H1 (cell line): ENCODE measurements around the gene EPHA2. TPM values are rescaled to one million over a fixed set of nuclear protein-coding genes. Genes with fewer than 3 reads are reported as not detected.

Source experiments
- CTCF ChIA-PET: fragments of 300-600 bp; sonication (Branson Sonifier 250); formaldehyde crosslinking; loops from one replicate; lab custom pipeline; 2021; ENCODE audit not compliant: partially characterized antibody; lab: Charles Lee
- POLR2A ChIA-PET: fragments of 300-600 bp; sonication (Branson Sonifier 250); formaldehyde crosslinking; loops from one replicate; lab custom pipeline; 2021; ENCODE audit warnings: inconsistent platforms; ENCODE audit not compliant: partially characterized antibody; lab: Charles Lee
- DNase-seq, 2 experiments: peaks; one replicate each; pipeline versions ENCODE4 v3.0.0 to v3.0.0-alpha.2; 2010 to 2022; ENCODE audit warnings: low spot score in 2 of 2, low read depth in 1 of 2, mixed read lengths in 1 of 2
- FAIRE-seq: peaks from 2 replicates; lab custom pipeline; 2011; peaks lifted over from hg19 to GRCh38; lab: Jason Lieb, UNC
- H2AFZ ChIP-seq: 2 replicates; pipeline ENCODE4 v1.8.1; 2012; ENCODE audit warnings: low read length, inconsistent platforms
- H2AK5ac ChIP-seq: 2 replicates; pipeline ENCODE4 v1.6.1; 2013; ENCODE audit warnings: low read depth, low read length
- H2BK120ac ChIP-seq: replicated peaks from 2 replicates; pipeline ENCODE3; 2013; ENCODE audit warnings: low read depth, low read length, inconsistent platforms
- H2BK12ac ChIP-seq: 2 replicates; pipeline ENCODE4 v1.6.1; 2013; ENCODE audit warnings: low read depth, low read length
- H2BK15ac ChIP-seq: 2 replicates; pipeline ENCODE4 v1.6.1; 2013; ENCODE audit warnings: low read length
- H2BK20ac ChIP-seq: 2 replicates; pipeline ENCODE4 v1.6.1; 2013; ENCODE audit warnings: low read length
- H2BK5ac ChIP-seq: 2 replicates; pipeline ENCODE4 v1.6.1; 2013; ENCODE audit warnings: low read depth, low read length
- H3K14ac ChIP-seq: 2 replicates; pipeline ENCODE4 v1.6.1; 2013; ENCODE audit warnings: inconsistent platforms; ENCODE audit not compliant: insufficient read length
- H3K18ac ChIP-seq: 2 replicates; pipeline ENCODE4 v1.6.1; 2013; ENCODE audit warnings: low read length; ENCODE audit errors: extremely low read depth
- H3K23ac ChIP-seq: 2 replicates; pipeline ENCODE4 v1.6.1; 2013; ENCODE audit warnings: inconsistent platforms; ENCODE audit not compliant: insufficient read length
- H3K23me2 ChIP-seq: 2 replicates; pipeline ENCODE4 v1.6.1; 2013; ENCODE audit warnings: low read depth, low read length
- H3K27ac ChIP-seq: 2 replicates; pipeline ENCODE4 v1.6.1; 2011; ENCODE audit warnings: low read depth, low read length, inconsistent platforms
- H3K27me3 ChIP-seq, 4 experiments: replicated peaks in 1 of 4; 1 replicate in 1 of 4; 2 replicates in 3 of 4; pipeline versions ENCODE4 v1.6.1 to v1.8.1; 2011 to 2013; ENCODE audit warnings: low read length in 3 of 4, mild to moderate bottlenecking in 3 of 4, inconsistent platforms in 2 of 4, mixed read lengths in 2 of 4, moderate library complexity in 1 of 4; ENCODE audit not compliant: control insufficient read depth in 3 of 4, insufficient read depth in 3 of 4; ENCODE audit errors: extremely low read depth in 1 of 4
- H3K36me3 ChIP-seq, 4 experiments: 2 replicates each; pipeline versions ENCODE4 v1.6.1 to v1.8.1; 2011 to 2013; ENCODE audit warnings: mild to moderate bottlenecking in 4 of 4, low read length in 3 of 4, moderate library complexity in 2 of 4, control low read depth in 1 of 4, inconsistent platforms in 1 of 4; ENCODE audit not compliant: insufficient read depth in 4 of 4, control insufficient read depth in 2 of 4
- H3K4ac ChIP-seq: replicated peaks from 2 replicates; pipeline ENCODE3; 2013; ENCODE audit warnings: low read length, low read depth, mixed read lengths, inconsistent platforms; ENCODE audit not compliant: insufficient read length
- H3K4me1 ChIP-seq, 4 experiments: replicated peaks in 1 of 4; 1 replicate in 1 of 4; 2 replicates in 3 of 4; pipeline versions ENCODE4 v1.6.1 to v1.8.1; 2011 to 2013; ENCODE audit warnings: low read length in 3 of 4, inconsistent platforms in 2 of 4, mixed read lengths in 1 of 4; ENCODE audit not compliant: insufficient read depth in 4 of 4, control insufficient read depth in 3 of 4
- H3K4me2 ChIP-seq, 2 experiments: 2 replicates each; pipeline versions ENCODE4 v1.6.1 to v1.8.1; 2011 to 2013; ENCODE audit warnings: low read depth in 2 of 2, low read length in 2 of 2, control low read depth in 1 of 2, inconsistent platforms in 1 of 2, mild to moderate bottlenecking in 1 of 2; ENCODE audit not compliant: insufficient read depth in 1 of 2
- H3K4me3 ChIP-seq, 4 experiments: fragments of 200-600, 300-600 bp in 1 of 4; sonication (generic), shearing (Covaris generic), sonication (Bioruptor Twin) in 1 of 4; 2 replicates each; pipeline versions ENCODE4 v1.5.1 to v1.8.1; 2011 to 2016; ENCODE audit warnings: low read length in 4 of 4, low read depth in 3 of 4, control low read depth in 2 of 4, inconsistent platforms in 2 of 4, mild to moderate bottlenecking in 2 of 4, mixed read lengths in 1 of 4, moderate library complexity in 1 of 4; ENCODE audit not compliant: insufficient read depth in 2 of 4; ENCODE audit errors: extremely low read depth in 1 of 4
- H3K56ac ChIP-seq: replicated peaks from 2 replicates; pipeline ENCODE3; 2013; ENCODE audit warnings: low read depth, mild to moderate bottlenecking, mixed read lengths, low read length, inconsistent platforms; ENCODE audit not compliant: insufficient read length
- H3K79me1 ChIP-seq: 2 replicates; pipeline ENCODE4 v1.6.1; 2013; ENCODE audit warnings: low read depth, low read length, control low read depth
- H3K79me2 ChIP-seq, 2 experiments: 2 replicates each; pipeline versions ENCODE4 v1.6.1 to v1.8.1; 2012 to 2013; ENCODE audit warnings: low read length in 2 of 2, mild to moderate bottlenecking in 2 of 2, inconsistent platforms in 1 of 2; ENCODE audit not compliant: insufficient read depth in 2 of 2, control insufficient read depth in 1 of 2
- H3K9ac ChIP-seq, 4 experiments: replicated peaks in 1 of 4; 1 replicate in 1 of 4; 2 replicates in 3 of 4; pipeline versions ENCODE4 v1.6.1 to v1.8.1; 2011 to 2013; ENCODE audit warnings: low read depth in 3 of 4, low read length in 3 of 4, control low read depth in 2 of 4, mild to moderate bottlenecking in 2 of 4, moderate library complexity in 2 of 4, inconsistent platforms in 1 of 4; ENCODE audit errors: extremely low read depth in 1 of 4
- H3K9me3 ChIP-seq, 2 experiments: 2 replicates each; pipeline versions ENCODE4 v1.6.1 to v1.8.1; 2012 to 2013; ENCODE audit warnings: mild to moderate bottlenecking in 2 of 2, moderate library complexity in 2 of 2, control low read depth in 1 of 2, inconsistent platforms in 1 of 2, low read depth in 1 of 2, low read length in 1 of 2, mixed read lengths in 1 of 2; ENCODE audit not compliant: insufficient read depth in 2 of 2
- H4K20me1 ChIP-seq, 2 experiments: replicated peaks in 1 of 2; 2 replicates each; pipeline versions ENCODE3 to v1.8.1; 2011 to 2013; ENCODE audit warnings: inconsistent platforms in 2 of 2, low read length in 2 of 2, mild to moderate bottlenecking in 1 of 2; ENCODE audit not compliant: insufficient read depth in 2 of 2, control insufficient read depth in 1 of 2
- H4K5ac ChIP-seq: 2 replicates; pipeline ENCODE4 v1.6.1; 2013; ENCODE audit warnings: low read length, low read depth, mixed read lengths, inconsistent platforms; ENCODE audit not compliant: insufficient read length
- H4K8ac ChIP-seq: 2 replicates; pipeline ENCODE4 v1.8.0; 2013; ENCODE audit warnings: mild to moderate bottlenecking, moderate library complexity, low read length, inconsistent platforms; ENCODE audit not compliant: insufficient read depth; ENCODE audit errors: extremely low read depth
- H4K91ac ChIP-seq: replicated peaks from 2 replicates; pipeline ENCODE3; 2013; ENCODE audit warnings: low read length, mixed read lengths, inconsistent platforms; ENCODE audit not compliant: insufficient read length
- BRCA1 ChIP-seq: IDR thresholded peaks from 2 replicates; pipeline ENCODE4 v1.6.1; 2012; ENCODE audit warnings: low read depth, low read length, improper control_type of control experiment
- CREB1 ChIP-seq: IDR thresholded peaks from 2 replicates; pipeline ENCODE4 v1.6.1; 2012; ENCODE audit warnings: inconsistent platforms
- HDAC2 ChIP-seq, 2 experiments: fragments of 300-600 bp in 1 of 2; sonication (generic) in 1 of 2; IDR thresholded peaks; 2 replicates each; pipeline ENCODE4 v1.6.1; 2011 to 2012; ENCODE audit warnings: low read depth in 2 of 2, low read length in 2 of 2, mild to moderate bottlenecking in 2 of 2, moderate library complexity in 2 of 2, borderline replicate concordance in 1 of 2, inconsistent platforms in 1 of 2
- JUN ChIP-seq: IDR thresholded peaks from 2 replicates; pipeline ENCODE4 v1.6.1; 2011; ENCODE audit warnings: low read depth, mild to moderate bottlenecking, improper control_type of control experiment, low read length
- POLR2A ChIP-seq, 2 experiments: IDR thresholded peaks; 1 replicate in 1 of 2; 2 replicates in 1 of 2; pipeline ENCODE4 v1.6.1; 2011; ENCODE audit warnings: low read depth in 2 of 2, low read length in 2 of 2, mild to moderate bottlenecking in 2 of 2; ENCODE audit errors: control extremely low read depth in 1 of 2
- RNF2 ChIP-seq: fragments of 200-900, 300-1000 bp; sonication (generic); IDR thresholded peaks from 2 replicates; pipeline ENCODE4 v1.7.1; 2016; ENCODE audit warnings: borderline replicate concordance, low read depth, mild to moderate bottlenecking, antibody characterized with exemption, low read length; ENCODE audit not compliant: poor library complexity, severe bottlenecking; ENCODE audit errors: missing control alignments
- WGBS, 2 experiments: shearing (Covaris generic) in 1 of 2; methylation state at CpG; one replicate each; pipeline versions ENCODE4 v1.1.6 to v1.1.7; 2013 to 2015; ENCODE audit warnings: low lambda C conversion rate in 2 of 2, mixed read lengths in 2 of 2, inconsistent platforms in 1 of 2, low coverage in 1 of 2, missing lambda C conversion rate in 1 of 2; ENCODE audit not compliant: insufficient replicate concordance in 2 of 2, insufficient coverage in 1 of 2, insufficient read length in 1 of 2; ENCODE audit errors: extremely low coverage in 1 of 2, missing lambda C conversion rate in 1 of 2; 5-methylcytosine and 5-hydroxymethylcytosine counted together
- polyA plus RNA-seq, 7 experiments: library from polyadenylated mRNA; depleted of rRNA in 3 of 7; stranded (reverse) in 5 of 7; unstranded in 2 of 7; fragments of >200 nt in 5 of 7; fragments of 200-250 nt in 2 of 7; gene quantifications; 1 replicate in 5 of 7; 2 replicates in 1 of 7; 4 replicates in 1 of 7; pipeline versions ENCODE4 v1.2.1 to v1.2.3, GENCODE V29; 2011 to 2013; ENCODE audit warnings: missing spikeins in 2 of 7, mixed read lengths in 2 of 7
- total RNA-seq: library from RNA; stranded (reverse); fragmentation: NEBNext Ultra II Directional; extraction: Animal tissue kit (Norgen Biotek cat#: 25700); gene quantifications from 2 replicates; pipeline ENCODE4 v1.2.1, GENCODE V29; 2021

The EPHA2 gene
- total and polyA plus RNA-seq, 2 of the 8 experiments (the other 6 are each of a cell fraction or from before 2014, with no cell fraction given), result 26.8 to 33.6 TPM

DNA sequence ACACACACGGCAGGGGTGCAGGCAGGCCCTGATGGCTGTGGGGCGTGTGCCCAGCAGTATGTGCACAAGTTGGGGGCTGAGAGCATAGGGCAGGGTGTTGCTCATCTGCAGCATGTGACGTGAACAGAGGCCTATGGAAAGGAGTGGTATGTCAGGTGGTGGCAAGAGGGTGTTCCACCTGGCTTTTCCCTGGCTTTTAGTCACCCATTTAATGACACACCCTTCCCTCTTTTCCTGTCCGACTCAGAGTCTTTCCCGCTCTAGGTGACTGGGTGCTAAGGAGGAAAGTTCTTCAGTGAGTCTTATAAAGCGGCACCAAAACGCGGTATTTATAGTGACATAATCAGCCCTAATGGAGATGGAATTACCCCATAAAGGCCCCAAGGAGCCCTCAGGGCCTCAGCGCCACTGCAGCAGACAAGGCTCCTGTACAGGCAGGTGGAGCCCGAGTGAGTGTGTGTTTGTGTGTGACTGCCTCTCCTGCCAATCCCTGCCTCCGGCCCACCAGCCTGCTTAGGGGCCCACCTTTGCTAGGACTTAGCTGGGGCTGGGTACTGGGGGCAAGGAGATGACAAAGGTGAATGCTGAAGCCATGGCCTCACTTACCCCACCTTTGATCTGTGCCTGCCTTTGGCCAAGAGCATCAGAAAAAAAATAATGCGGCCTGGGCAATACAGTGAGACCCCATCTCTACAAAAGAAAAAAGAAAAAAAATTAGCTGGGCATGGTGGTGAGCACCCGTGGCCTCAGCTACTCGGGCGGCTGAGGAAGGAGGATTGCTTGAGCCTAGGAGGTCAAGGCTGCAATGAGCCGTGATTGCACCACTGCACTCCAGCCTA lies 3.3 kb upstream of the EPHA2 start:
- DNase-seq, result no peak
- Histone ChIP-seq H2BK5ac (no peak overlapping the region; the same call in 1 of the 2 replicates), H3K23me2 (peaks cover 16% of the 10 kb centered on the region), H3K14ac (no peak overlapping the region), H3K27ac (no peak overlapping the region), H3K79me1 (no peaks in the 10 kb centered on the region; the same call in none of the 2 replicates), H3K56ac (no peak overlapping the region), H2AFZ (no peak overlapping the region), H2AK5ac (peak overlapping the region; percentile 88), H4K91ac (peak overlapping the region; percentile 81), H3K36me3 (no peaks in the 10 kb centered on the region), H3K4ac (peak overlapping the region; percentile 74), H2BK15ac (peak overlapping the region; percentile 72; the same call in 1 of the 2 replicates), H2BK120ac (no peak overlapping the region), H4K5ac (no peak overlapping the region), H3K27me3 (peaks cover 0 to 10% (median 6%) of the 10 kb centered on the region in 4 experiments; a peak in 4 of 7 replicates), H3K4me2 (no peak overlapping the region), H3K9ac (no peak overlapping the region), H3K23ac (no peak overlapping the region), H4K20me1 (peaks cover 0 to under 1% of the 10 kb centered on the region in 2 experiments), H3K9me3 (no peaks in the 10 kb centered on the region), H3K4me1 (peaks cover 9 to 22% (median 12%) of the 10 kb centered on the region in 4 experiments), H4K8ac (no peak overlapping the region), H2BK12ac (peak overlapping the region; percentile 98; the same call in 1 of the 2 replicates), H3K4me3 (no peak overlapping the region), H2BK20ac (peak overlapping the region; percentile 90; the same call in 1 of the 2 replicates), H3K79me2 (peaks cover 5 to 12% of the 10 kb centered on the region in 2 experiments; a peak in 3 of 4 replicates), H3K18ac (no peak overlapping the region)
- FAIRE-seq, result no peak
- TF ChIP-seq CREB1, result no peak
- no peak for TF ChIP-seq POLR2A (IDR thresholded peaks at IDR 0.05; ENCODE audit: control extremely low read depth in 1 of 2, low read depth in 2 of 2, low read length in 2 of 2)
- TF ChIP-seq HDAC2 (IDR thresholded peaks at IDR 0.05; ENCODE audit: borderline replicate concordance in 1 of 2, low read depth in 2 of 2, low read length in 2 of 2), result no peak
- no peak for TF ChIP-seq BRCA1
- no peak for TF ChIP-seq JUN
- TF ChIP-seq RNF2, result no peak
- 78% methylated on average over 15 of the region's 16 CpGs; no CpG with 5 or more reads in 1 of the 2 experiments for WGBS, 2 experiments
- ChIA-PET CTCF (interaction anchor here (1.1 kb wide), 1 partner anchor 80 kb away, joined by 4 read pairs; no protein-coding TSS in a partner anchor), POLR2A (interaction anchor here (5.0 kb wide), 1 partner anchor 13 kb away, joined by 52 read pairs; no protein-coding TSS in a partner anchor)
